Myocyte (in vitro differentiated cells): ENCODE data around the gene RD3L. TPM values are rescaled to one million over a fixed set of nuclear protein-coding genes. Genes with fewer than 3 reads are reported as not detected.
A peak's percentile ranks its signal among the peaks of the same experiment; 100 is the strongest.

ENCODE experiments used
- DNase-seq: peaks from one replicate; pipeline ENCODE4 v3.0.0-alpha.2; 2012; ENCODE audit warnings: low read depth
- polyA plus RNA-seq: library from polyadenylated mRNA; unstranded; fragments of >200 nt; gene quantifications from one replicate; pipeline ENCODE4 v1.2.1, GENCODE V29; 2012; ENCODE audit warnings: missing spikeins
- total RNA-seq: library from RNA; depleted of rRNA; stranded (reverse); fragments of >200 nt; gene quantifications from 2 replicates; pipeline ENCODE4 v1.2.3, GENCODE V29; 2014

RD3L gene
- not detected in 2 replicates for total RNA-seq
- polyA plus RNA-seq, result not detected

DNA sequence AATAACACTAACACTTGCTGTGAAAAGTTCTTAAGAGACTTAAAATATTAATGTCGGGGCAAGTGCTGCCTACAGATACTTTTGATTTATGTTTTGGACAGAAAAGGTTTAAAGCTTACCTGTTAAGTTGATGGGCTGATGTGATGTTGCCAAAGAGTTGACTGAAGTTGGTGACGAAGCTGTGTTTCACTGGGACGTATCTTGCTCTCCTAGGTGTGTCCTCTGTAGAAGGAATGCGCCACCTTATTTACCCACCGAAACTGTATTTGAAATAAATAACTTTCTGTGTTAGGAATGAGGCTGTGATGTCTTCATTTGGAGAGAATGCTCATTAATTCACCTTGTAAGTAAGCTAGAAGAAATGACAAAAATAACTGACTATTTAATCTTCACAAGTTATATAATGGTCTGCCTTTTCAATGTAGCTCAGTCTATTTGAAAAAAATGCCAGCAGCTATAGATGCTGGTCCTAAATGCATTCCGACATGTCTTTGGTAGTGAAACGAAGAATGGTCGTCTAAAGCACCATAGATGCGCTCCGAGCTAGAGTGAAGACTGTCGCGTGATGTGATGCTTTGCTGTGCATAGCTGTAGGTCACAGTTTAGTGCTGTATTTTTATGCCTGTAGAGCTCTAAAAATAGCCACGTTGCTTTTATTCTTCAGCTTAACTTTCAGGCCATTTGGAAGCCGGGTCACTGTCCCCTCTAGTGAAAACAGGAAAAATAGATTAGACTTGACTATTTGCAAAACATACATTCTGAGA, at the start of gene RD3L:
TSS of gene RD3L (minus strand) at position 557 of the 764 bp plus-strand sequence. CDS start 834 bp downstream, outside the sequence.
- no peak for DNase-seq

GRCh38 chr14:103989964-103990363, 47.6 kb upstream of the RD3L start:
- no peak for DNase-seq

DNA sequence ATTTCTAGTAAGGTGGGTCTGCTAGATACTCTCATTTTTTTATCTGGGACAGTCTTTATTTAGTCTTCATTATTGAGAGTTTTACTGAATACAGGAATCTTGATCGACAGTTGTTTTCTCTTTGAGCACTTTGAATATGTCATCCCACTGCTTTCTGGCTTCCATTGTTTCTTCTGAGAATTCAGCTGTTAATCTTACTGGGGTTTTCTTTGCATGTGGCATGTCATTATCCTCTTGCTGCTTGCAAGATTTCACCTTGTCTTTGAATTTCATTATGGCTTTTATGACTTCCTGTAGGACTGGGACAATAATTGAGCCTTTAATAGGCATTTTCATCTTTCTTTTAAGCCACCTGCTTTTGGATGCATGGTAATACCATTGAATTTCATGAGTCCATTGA, 46.7 kb upstream of the RD3L start:
- DNase-seq, result no peak

GRCh38 chr14:103984196-103984595, 41.9 kb upstream of the RD3L start:
- no peak for DNase-seq

DNA sequence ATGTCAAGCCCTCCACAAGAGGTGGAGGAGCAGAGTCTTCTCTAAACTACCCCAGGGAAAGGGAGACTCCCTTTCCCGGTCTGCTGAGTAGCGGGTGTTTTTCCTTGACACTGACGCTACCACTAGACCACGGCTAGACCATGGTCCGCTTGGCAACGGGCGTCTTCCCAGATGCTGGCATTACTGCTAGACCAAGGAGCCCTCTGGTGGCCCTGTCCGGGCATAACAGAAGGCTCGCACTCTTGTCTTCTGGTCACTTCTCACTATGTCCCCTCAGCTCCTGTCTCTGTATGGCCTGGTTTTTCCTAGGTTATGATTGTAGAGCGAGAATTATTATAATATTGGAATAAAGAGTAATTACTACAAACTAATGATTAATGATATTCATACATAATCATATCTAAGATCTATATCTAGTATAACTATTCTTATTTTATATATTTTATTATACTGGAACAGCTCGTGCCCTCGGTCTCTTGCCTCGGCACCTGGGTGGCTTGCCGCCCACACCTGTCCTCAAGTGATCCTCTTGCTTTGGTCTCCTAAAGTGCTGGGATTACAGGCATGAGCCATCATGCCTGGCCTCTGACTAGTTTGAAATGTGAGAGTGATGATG, 38.4 kb upstream of the RD3L start:
- peak; percentile 40 for DNase-seq

GRCh38 chr14:103974575-103974974, 32.2 kb upstream of the RD3L start:
- DNase-seq, result no peak

DNA sequence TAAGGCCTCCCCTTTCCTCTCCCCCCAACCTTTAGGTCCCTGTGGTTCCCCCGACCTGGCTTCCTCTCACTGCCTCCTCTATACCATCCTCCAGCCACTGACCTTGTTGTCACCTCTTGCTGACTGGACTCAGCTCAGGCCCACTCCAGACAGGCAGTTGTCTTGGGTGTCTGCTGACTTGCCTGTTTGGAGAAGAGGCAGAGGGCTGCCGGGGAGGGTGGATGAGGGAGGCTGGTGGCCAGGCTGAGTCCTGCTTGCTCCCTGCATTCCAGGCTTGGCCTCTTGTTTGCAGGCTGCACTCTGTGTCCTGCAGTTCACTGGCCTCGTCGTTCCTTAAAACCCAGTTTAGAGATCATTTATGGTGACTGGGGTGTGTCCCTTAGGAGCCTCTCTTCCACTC, 31.0 kb upstream of the RD3L start:
- peak; percentile 7 for DNase-seq

- DNase-seq, result no peak
These were observed 27.6 kb upstream of the RD3L start for GRCh38 chr14:103969961-103970360.

DNA sequence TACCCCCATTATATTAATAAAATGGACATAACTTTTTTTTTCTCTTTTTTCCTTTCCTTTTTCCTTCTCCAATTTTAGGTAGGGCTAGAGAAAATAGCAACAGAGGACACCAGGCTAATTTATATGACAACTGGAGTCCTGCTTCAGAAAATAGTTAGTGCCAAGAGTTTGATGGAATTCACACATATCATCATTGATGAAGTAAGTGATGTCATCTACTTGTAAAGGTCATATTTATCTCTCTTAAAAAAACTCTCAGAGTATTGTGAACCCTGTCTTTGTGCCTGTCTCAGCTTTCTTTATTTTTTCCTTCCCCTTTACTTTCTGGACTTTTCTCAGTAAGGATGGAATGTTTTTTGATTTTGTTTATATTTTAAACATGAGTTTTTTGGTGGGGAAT, 24.3 kb upstream of the RD3L start:
- DNase-seq, result no peak

DNA sequence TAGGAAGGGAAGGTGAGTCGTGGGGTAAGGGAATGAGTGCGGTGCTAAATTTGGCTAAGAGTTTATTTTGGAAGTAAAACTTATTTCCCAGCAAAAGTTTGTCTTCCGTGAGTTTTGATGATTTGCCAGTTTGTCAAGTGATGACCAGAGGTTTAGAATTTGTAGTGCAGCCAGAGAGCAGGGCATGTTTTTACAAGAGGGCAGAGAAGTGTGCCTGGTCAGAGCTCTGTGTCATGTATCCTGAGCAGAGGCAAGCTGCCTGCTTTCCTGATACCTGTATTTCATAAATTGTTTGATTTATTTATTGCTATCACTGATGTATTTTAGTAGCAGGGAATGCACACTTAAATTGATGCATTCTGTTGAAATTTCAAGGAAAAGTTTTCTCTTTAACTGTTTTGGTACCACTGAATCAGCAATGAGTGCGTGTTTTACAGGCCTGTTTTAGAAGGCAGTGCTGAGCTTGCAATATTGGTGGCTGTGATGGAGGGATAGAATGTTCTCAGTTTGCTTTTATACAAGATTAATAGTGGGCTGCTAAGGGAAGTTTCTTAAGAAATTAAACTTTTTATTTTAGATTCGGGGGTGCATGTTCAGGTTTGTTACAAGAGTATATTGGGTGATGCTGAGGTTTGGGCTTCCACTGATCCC, 19.7 kb upstream of the RD3L start:
- DNase-seq, result no peak

GRCh38 chr14:103960457-103961055, 18.2 kb upstream of the RD3L start:
- no peak for DNase-seq

DNA sequence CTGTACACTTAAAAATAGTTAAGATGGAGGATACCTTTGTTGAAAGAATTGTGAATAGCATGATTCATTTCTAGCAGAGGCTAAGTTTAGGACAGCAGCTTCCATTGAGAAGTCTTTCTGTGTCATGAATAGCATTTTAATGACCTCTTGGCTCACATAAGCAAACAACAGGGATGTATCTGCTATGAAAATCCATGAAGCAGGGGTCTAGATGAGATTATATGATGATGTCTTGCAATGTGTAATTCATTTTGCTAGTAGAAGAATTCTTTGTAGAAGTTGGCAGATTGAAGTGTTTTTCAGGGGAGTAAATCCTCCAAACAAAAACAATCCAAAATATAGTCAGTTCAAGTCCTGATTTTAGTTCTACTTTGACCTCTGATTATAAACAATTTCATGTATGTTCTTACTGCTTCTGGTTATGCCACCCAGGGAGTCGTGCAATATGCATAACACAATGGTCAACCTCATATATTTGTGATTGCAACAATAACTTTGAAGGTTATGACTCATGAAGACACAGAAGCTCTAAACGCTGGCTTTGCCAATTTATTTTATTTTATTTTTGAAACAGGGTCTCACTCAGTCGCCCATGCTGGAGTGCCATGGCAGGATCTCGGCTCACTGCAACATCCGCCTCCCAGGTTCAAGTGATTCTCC, 6.9 kb upstream of the RD3L start:
- DNase-seq, result no peak

GRCh38 chr14:103948442-103948841, 6.1 kb upstream of the RD3L start:
- DNase-seq, result no peak

DNA sequence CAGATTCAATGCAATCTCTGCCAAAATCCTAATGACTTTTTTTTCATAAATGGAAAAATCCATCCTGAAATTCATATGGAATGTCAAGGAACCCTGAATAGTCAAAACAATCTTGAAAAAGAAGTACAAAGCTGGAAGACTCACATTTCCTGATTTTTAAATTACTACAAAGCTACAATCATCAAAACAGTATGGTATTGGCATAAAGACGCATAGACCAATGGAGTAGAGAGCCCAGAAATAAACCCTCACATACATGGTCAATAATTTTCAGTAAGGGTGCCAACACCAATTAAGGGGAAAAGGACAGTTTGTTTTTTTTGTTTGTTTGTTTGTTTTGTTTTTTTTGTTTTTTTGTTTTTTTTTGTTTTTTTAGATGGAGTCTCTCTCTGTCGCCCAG, 4.6 kb upstream of the RD3L start:
- no peak for DNase-seq

DNA sequence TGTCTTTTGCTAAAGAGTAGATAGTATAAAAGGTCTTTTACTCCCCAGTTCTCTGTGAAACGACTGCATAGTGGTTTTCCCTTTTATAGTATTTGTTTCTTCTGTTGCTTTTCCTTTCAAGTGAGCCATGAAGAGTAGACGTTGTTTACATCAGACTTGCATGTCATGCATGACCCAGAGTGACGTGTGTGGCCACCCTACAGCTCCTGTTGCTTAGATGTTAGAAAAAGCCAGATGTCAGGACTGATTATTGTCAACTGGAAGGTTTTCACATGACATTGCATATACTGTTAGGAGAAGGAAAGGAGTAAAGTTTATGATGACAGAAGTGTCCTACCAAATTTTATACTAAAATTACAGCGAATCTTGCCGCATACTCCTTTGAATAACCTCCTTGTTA, 1.3 kb upstream of the RD3L start:
- DNase-seq, result no peak

DNA sequence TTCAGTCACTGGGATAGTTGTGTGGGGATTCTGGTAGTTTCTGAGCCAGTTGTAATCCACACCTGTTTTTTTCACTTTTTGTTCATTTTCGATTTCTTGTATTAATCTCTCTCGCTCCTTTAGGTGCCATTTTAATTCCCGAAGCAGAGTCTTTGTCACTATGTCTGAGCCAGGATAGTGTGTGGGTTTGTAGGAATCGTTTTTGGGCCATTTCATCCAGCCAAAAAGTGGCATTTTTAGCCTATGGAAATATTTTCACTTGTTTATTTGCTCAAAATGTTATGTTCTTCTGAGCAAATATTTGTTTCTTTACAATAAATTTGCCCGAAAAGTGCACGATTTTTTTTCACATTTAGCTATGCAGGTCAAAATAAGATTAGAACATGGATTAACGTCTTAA, 867 bp downstream of the RD3L start:
- no peak for DNase-seq

DNA sequence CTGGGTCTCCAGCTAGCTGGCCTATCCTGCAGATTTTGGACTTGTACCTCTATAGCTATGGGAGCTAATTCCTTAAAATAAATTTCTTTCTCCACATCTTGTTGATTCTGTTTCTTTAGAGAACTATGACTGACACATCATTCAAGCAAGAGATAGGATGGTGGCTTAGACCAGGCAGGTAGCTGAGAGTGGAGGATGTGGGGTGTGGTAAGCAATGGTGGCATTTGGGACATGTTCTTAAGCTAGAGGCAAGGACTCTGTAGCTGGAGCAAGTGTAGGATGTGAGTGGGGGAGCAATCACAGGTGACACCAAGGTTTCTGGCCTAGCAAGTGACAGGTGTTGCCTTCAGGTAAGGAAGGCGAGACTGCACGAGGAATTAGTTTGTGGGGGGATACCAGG, 7.2 kb downstream of the RD3L start:
- no peak for DNase-seq

DNA sequence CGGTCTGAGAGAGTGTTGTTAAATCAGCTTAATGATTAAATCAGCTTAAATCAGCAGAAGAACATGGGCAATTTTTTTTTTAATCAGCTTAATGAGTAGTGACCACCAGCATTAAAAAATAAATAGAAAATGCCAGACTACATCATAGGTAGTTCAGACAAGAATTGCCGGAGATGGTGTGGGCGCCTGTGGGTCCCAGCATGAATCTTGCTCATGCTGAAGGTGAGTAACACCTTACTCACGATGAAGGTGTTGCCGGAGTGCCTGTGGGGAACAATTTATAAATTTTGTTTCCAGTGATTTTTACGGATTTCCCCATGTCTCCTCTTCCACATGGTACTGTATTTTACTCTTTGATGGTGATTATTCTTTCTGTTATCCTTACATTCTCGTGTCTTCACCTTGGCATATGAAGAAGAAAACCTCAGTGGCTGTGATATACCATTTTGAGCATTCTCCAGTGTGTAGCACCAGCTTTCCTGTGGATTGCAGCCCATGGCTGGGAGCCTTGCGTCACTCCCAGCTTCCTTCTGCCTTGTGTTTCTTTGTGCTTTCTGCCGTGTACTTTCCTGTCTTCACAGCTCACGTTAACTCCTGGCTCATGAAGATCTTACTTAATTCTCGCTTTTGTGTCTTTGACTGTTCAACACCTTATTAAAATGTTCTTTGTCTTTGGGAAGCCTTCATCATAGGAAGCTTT, 9.4 kb downstream of the RD3L start:
- no peak for DNase-seq

- DNase-seq, result no peak
These were observed 10.9 kb downstream of the RD3L start for GRCh38 chr14:103931422-103931821.

DNA sequence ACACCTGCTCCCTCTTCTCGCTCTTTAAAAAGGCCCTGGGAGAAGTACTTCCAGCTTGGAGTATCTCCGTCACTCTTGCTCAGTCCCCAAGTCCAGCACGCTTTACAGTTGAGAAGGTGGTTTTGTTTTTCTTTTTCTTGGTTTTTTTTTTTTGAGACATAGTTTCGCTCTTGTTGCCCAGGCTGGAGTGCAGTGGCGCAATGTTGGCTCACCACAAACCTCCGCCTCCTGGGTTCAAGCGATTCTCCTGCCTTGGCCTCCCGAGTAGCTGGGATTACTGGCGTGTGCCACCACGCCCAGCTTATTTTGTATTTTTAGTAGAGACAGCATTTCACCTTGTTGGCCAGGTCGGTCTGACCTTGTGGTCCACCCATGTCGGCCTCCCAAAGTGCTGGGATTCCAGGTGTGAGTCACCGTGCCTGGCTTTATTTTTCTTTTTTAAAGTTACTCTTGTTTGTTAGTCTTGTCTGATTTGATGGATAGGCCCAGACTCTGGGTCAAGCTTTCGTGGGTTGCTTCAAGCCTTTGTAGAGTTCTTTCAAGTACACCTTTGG, 12.2 kb downstream of the RD3L start:
- DNase-seq, result no peak
